Mucosa of gallbladder (tissue), 1 donor: ENCODE measurements around the gene BAMBI. TPM values are rescaled to one million over a fixed set of nuclear protein-coding genes. Genes with fewer than 3 reads are reported as not detected.
"Not testable (repeated sequence)": the region's sequence is repeated elsewhere in the genome, so short reads cannot be mapped to it uniquely, and the experiment has no call there.

Source experiments
- DNase-seq: peaks from one replicate; pipeline ENCODE4 v3.0.0-alpha.2; 2020; ENCODE audit warnings: low spot score
- total RNA-seq: library from RNA; stranded (reverse); gene quantifications from one replicate; pipeline ENCODE4 v1.2.1, GENCODE V29; 2021
- donor health status: DM: no; HTN: no; CAD: no.

BAMBI gene, protein sequence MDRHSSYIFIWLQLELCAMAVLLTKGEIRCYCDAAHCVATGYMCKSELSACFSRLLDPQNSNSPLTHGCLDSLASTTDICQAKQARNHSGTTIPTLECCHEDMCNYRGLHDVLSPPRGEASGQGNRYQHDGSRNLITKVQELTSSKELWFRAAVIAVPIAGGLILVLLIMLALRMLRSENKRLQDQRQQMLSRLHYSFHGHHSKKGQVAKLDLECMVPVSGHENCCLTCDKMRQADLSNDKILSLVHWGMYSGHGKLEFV
- 19.4 TPM for total RNA-seq

DNA sequence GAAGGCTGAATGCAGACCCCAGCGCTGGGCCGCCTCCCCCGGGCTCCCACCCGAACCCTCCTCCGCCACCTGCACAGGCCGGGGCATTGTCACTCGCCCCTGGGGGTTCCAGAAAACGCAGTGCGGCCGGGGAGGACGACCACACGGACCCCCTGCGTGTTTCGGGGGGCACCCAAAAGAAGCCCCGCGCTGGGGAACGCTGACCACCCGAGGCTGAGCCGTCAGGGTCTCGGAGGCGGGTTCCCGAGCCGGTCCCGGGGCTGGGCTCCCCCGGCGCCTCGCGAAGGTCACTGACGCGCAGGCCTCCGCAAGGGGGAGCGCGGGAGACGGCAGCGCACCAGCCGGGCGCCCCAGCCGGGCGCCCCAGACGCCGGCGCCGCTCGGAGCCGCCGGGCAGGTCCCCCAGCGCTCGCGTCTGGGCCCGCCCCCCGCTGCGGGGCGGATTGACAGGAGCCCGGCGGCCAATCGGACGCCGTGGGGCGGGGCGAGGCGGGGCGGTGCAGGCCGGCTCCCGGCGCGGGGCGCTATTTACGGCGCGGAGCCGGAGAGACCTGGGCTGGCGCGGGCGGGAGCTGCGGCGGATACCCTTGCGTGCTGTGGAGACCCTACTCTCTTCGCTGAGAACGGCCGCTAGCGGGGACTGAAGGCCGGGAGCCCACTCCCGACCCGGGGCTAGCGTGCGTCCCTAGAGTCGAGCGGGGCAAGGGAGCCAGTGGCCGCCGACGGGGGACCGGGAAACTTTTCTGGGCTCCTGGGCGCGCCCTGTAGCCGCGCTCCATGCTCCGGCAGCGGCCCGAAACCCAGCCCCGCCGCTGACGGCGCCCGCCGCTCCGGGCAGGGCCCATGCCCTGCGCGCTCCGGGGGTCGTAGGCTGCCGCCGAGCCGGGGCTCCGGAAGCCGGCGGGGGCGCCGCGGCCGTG, at the start of gene BAMBI:
BAMBI (plus strand) TSS at position 554 of the 920 bp plus-strand sequence. CDS start 377 bp downstream, outside the sequence.
- peak; percentile 93 for DNase-seq

DNA sequence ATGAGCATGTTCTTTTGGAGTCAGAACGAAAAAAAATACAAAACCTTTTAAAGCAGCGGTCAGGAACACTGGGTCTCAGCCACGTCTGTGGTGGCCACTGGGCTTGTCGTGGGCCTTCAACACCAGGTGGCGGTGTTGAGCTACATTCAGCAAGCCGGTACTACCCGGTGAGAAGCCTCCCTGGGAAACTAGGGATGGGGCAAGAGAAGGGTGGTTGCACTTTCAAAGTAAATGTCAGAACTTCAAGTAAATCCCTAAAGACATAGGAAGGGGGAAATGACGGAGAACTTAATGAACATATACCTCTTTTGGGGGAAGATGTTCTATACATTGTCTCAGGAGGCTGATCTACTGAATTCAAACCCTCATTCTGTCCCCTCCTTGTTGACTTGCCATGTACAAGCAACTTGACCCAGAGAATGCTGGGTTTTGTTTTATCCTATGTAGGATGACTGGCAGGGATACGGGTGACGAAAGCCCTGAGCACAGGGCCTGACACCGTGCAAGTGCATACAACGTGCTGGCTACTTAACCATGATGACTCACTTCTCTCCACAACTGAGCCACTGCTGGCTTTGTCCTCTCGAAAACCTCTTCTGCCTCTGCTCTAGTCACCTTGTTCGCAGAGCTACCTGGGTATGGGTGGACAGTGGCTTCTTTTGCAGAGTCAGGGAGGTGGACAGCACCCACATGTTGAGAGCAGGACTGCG, 49.0 kb upstream of the BAMBI start:
- peak; percentile 81 for DNase-seq

DNA sequence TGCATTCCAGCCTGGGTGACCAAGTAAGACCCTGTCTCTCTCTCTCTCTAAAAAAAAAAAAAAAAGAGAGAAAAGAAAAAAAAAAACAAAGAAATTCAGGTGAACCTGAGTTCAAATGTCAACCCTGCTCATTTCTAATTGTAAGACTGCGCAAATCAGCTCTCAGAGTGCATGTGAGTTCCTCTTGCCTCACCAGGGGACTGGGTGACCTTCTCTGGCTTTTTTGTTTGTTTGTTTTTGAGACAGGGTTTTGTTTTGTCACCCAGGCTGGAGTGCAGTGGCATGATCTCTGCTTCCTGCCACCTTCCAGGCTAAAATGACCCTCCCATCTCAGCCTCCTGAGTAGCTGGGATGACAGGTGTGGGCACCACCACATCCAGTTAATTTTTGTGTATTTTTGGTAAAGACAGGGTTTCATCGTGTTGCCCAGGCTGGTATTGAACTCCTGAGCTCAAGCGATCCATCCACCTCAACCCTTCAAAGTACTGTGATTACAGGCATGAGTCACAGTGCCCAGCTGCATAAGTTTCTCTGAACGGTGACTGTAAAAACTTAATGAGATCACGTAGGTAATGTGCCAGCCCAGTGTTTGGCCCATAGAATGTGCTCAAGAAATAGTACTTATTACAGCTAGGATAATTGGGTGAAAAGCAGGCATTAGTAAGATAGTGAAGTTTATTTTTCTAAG, 45.3 kb upstream of the BAMBI start:
- no peak for DNase-seq

DNA sequence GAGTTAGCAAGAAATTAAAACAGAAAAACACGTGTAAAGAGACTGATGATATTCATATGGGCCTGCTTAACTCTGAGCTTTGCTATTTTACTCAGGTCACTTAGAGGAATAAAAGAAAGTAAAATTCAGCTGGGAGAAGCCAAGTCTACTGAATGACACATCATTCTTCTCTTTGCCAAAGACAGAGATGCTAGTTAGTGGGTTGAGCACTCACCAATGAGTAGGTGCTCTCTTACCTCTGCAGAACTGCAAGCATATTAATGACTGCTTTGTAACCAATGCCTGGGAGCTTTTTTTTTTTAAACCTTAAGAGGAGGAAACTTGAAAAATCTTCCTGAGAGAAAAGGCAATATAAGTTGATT, 44.8 kb upstream of the BAMBI start:
- no peak for DNase-seq

DNA sequence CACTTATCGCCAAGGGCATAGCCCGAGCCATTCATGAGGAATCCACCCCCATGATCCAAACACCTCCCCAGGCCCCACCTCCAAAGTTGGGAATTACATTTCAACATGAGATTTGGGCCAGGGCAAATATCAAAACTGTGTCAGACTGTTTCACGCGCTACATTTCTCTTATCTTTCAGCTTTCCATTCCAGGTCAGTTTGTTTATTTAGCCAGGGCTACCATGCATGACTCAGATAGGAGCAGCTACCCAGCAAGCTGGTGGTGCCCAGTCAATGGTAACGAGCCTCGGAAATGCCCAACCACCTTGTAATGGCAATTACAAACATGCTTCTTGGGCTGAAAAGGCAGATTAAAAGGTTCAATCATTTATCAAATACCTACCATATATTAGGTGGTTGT, 43.6 kb upstream of the BAMBI start:
- no peak for DNase-seq

DNA sequence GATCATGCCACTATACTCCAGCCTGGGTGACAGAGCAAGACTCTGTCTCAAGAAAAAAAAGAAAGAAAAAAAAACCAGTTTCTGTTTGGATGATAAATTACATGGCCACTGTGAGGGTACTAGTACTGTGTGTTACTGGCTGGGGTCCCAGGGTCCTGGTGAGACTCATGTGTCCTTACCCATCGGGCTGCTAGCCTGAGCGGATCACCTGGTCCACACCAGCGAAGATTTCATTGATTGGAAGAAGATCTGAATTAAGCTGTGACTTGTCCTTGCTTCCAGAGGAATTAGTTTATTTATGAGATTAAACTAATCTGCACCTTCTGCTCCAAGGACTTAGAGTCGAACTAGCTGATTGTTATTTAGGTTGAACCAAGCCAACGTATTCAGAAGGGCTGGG, 40.0 kb upstream of the BAMBI start:
- DNase-seq = no peak

DNA sequence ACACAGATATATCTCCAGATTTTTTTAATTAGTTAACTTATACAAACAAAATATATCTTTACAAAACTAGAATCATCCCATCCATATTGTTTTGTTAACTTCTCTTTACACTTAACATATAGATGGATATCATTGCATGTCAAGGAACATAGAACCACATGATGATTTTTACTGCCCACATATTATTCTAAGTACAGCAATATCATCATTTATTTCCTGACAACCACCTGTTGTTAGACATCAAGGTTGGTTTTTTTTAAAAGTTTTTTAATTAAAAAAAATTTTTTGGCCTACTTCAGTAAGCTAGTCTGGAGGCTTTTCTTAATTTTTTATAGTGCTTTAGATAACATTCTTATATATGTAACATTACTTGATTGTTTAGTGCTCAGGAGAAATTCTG, 38.9 kb upstream of the BAMBI start:
- no peak for DNase-seq

DNA sequence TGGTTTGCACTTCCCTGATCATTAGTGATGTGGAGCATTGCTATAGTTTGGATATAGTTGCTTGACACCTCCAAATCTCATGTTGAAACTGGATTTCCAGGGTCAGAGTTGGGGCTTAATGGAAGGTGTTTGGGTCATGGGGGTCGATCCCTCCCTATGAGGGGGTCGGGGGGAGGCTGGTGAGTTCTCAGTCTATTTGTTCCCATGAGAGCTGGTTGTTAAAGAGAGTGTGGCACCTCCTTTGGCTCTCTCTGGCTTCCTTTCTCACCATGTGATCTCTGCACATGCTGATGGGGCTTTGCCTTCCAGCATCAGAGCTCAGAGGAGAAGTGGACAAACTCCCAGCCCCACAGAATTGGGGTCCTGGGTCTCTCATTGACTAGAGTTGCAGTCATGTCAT, 36.8 kb upstream of the BAMBI start:
- no peak for DNase-seq

DNA sequence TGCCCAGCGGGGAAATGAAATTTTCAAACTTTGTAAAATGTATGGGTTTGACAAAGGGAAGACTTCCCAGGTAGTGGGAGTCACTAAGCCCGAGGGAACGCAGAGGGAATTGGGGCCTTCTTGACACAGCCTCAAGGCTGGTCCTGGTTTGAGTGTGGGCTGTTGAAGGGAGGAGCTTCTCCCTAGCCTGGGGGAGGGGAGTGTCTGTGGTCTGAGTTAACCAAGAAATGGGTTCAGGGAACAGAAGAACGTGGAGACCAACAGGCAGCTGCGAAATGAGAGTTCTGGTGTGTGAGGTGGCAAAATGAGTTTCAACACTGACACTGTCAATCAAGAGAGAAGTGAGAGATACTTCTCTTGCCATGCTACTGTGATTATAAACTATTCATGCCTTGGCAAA, 32.7 kb upstream of the BAMBI start:
- DNase-seq = no peak

DNA sequence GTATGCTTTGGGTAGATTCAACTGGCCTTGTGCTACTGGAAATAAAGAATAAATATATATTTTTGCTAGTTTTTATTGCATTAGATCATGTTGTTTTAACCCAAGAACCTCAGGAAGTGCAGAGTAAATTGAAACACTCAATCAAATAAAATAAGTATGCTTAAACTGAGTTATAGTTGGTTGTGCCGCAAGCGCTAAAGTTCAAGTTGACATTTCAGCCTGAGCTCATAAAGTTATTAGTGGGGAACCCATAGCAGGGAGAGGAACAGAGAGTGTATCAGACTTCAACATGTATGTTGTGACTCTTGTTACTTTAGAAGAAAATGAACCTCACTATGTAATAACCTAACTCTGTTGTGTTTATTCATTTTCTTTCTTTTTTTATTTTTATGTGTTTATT, 25.2 kb upstream of the BAMBI start:
- no peak for DNase-seq

DNA sequence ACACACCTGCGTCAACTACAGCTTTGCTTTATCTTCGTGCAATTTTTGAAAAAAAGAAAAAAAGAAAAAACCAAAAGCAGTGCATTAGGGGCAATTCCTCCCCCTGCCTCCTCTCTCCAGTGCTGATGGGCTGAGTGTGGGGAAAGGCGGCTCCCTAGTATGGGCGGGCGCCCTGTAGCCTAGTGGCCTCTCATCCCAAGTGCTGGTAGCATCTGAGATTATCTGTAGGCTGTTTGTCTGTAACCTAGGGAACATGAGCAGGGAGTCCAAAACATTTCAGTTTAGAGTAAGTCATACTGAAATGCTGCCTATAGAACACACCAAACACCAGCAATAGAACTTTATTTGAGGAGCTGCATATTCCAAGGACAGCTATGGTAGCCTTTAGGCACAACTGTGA, 24.6 kb upstream of the BAMBI start:
- no peak for DNase-seq

DNA sequence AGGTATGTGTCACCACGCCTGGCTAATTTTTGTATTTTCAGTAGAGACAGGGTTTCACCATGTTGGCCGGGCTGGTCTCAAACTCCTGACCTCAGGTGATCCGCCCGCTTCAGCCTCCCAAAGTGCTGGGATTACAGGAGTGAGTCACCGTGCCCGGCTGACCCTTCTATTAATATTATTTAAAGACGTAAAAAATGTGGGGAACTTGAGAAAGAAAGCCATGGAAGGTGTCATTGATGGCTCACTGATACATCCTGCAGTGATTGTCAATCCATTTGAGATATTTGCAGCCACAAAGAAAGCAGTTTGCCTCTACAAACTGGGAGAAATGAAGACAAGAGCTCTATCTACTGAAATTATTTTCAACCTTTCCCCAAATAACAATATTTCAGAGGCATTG, 18.5 kb upstream of the BAMBI start:
- not testable (repeated sequence) for DNase-seq

DNA sequence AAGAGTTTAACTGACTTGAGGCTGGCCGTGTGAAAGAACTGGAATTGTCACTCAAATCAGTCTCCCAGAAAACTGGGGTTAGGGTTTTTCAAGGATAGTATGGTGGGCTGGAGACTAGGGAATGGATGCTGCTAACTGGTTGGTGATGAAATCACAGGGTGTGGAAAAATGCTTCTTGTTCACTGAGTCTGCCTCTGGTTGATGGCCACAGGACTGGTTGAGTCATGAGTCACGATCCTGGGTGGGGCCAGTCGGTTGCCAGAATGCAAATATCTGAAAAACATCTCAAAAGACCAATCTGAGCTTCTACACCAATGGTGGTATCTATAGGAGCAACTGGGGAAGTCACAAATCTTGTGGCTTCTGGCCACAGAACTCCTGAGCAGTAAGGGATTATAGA, 16.3 kb upstream of the BAMBI start:
- no peak for DNase-seq

DNA sequence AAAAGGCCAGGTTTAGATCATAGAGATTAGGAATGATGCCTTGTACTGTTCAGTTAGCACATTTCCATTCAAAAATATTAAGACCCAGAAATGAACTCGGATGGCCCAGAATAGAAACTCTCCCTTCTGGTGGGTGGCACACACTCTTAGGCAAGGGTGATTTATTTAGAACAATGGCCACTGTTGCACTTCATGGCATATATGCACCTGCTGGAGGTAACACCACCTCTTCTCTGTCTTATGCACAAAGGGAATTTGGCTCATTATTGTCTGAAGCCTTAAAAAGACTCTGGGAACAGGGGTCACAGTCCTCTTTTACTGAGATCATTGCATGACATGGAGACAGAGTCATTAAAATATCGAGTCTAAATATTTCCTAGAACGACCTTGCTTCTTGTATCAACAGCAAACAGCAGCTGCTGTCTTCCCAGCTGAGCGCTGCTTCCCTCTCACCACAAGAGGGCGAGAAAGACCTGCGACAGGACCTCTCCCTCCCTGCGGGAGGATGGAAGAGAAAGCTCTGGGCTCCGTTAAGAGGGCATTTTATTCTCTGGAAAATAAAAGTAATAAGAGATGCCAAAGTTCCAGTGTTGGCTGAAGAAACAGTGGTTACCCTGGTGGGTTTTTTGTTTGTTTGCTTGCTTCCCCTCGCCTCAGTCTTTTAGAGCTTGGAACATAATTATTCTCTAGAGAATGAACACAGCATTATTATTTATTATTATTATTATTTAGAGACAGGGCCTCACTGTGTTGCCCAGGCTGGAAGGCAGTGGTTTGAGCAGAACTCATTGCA, 13.5 kb upstream of the BAMBI start:
- peak; percentile 78 for DNase-seq

DNA sequence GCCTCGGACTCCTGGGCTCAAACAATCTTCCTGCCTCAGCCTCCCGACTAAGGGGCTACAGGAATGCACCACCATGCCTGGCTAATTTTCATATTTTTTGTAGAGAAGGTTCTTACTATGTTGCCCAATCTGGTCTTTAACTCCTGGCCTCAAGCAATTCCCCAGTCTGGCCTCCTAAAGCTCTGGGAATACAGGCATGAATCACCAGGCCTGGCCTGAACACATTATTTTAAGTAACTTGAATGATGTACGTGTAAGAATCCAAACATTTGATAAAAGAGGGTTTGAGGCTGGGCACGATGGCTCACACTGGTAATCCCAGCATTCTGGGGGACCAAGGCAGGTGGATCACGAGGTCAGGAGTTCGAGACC, 13.0 kb upstream of the BAMBI start:
- no peak for DNase-seq

DNA sequence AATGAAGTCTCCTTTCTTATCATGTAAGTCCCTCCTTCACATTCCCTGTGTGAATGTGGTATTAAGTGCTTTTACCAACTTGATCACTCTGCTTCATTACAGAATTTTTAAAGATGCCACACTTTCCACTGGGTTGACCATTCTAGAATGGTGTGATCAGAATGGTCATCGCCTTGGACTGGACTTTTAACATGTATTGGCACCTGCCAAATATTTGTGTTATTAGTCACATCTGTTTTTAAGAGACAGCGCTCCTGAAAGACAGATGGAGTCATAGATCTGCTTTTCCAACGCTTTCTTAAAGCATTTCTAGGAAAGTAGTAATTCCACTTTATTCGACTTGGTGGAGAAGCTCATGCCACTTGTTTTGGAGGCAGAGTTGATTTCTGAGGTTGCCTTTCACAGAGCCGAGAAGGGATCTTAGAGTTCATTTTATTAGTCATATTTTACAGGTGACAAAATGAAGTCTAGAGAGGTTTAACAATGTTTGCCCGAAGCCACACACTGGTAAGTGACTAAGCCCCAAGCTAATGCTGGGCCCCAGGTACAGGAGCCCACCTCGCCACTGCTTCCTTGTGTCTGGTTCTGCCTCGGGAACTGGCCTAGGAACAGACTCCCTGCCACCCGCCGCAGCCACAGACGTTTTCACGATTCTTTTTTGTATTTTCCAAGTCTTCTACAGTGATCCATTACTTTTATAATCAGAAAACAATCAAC, 10.4 kb upstream of the BAMBI start:
- DNase-seq = no peak

DNA sequence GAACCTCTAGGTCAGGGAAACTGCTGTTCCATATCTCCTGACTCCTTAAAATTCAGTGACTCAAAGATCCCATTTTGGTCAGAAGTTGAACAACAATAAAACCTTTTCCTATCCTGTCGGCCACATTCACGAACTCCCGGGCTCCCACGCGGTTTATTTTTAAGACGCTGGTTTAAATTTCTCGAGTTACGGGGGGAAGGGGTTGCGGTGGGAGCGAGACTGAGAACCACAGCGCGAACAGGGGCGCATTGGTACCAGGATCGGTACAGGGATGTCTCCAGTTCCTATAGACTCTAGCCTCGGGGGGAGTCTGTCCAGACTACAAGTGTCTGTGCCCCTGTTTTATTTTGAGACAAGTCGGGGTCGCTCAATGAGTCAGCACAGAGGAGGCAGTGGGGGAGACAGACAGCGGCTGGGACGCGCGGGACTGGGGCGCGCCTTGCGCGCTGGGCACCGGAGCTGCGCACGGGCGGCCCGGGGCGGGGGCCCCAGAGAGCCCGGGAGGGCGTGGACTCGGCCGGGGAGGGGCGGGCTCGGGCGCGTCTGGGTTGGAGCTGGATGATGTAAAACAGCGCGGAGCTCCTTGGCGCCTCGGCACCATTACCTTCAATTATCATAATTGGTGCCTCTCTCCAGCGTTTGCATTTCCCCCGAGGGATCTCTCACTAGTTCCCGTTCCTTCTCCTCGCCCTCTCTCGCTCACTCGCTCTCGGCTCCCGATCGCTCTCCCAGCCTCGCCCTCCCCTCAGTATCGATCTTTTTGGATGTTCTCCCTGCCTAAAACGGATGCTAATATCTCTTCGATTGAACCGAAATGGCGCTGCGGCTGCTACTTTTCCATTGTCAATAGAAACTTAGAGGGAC, 8.7 kb upstream of the BAMBI start:
- DNase-seq = peak; percentile 26

DNA sequence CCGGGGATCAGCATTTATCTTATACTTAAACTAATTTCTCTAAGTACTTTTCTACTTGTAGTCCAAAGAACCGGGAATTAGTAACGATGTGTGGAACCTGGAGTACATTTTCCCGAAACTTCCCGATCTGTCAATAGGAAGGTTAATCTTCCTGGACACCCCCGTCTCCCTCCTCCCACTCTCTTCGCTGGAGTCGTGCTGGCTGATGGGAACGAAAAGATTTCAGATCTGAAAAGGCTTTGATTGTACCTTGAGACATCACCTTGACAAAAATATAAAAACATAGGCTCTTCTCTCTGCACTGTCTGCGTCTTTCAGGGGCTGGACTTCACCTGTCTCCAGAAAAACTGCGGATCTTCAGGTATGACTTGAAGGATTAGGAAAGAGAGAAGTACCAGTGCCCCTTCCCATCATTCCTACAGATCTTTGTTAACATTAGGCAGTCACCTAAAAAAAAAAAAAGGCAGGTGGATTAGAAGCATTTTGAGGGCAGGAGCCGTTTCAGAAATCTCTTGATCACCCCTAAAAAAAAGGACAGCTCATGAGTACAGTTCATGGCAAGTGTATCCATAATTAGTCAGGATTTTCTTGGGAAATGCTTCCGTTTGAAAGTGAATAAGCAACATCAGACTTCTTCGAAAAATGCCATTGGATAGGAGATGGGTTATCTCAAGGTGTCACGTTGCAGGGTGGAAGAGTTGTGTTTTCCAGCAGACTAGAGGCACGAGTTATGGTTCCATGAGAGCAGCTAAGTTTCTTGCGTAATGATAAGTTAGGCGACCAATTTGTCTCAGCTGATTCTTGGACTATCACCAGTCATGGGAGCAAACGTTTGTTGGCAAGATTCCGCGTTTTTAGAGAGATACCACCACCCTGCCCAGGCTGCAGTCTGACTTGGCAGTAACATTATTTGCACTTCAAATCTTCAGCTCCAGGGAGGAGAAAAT, 7.8 kb upstream of the BAMBI start:
- DNase-seq = no peak
